ENCODE measurements around the gene RPAIN. TPM values are rescaled to one million over a fixed set of nuclear protein-coding genes. Genes with fewer than 3 reads are reported as not detected.

Gene RPAIN
- polyA plus RNA-seq, 3 donors = 18.9 to 31.9 (median 20.5) TPM

GRCh38 chr17:5439446-5439764 lies 19.4 kb downstream of the RPAIN start:
- H3K4me3 ChIP-seq (replicated peaks in 1 of 3; ENCODE audit: low read depth in 2 of 3, low read length in 3 of 3) = peak overlapping the region; percentile 23 to 94 (median 60)
- H3K4me2 ChIP-seq (replicated peaks; ENCODE audit: extremely low read depth, low read length, poor library complexity, severe bottlenecking) = peak overlapping the region; percentile 91
- peaks cover 41% of the 10 kb centered on the region for H3K79me2 ChIP-seq (ENCODE audit: insufficient read depth, low read length)
- H4K20me1 ChIP-seq (ENCODE audit: insufficient read depth, low read length) = peaks cover 8% of the 10 kb centered on the region
- H3K4me1 ChIP-seq (ENCODE audit: control insufficient read depth in 1 of 2, insufficient read depth in 2 of 2, low read length in 2 of 2) = peaks cover 18 to 22% of the 10 kb centered on the region in 2 donors
- peaks cover 39 to 47% of the 10 kb centered on the region in 2 donors for H3K36me3 Mint-ChIP-seq
- no peaks in the 10 kb centered on the region for H3K9me3 Mint-ChIP-seq
- peak overlapping the region; percentile 78 for H3K9ac ChIP-seq (ENCODE audit: insufficient read depth, low read length, poor library complexity, severe bottlenecking)
- peak overlapping the region; percentile 59 to 65 for H3K27ac ChIP-seq (ENCODE audit: low read depth in 1 of 2, low read length in 2 of 2)
- no peak for DNase-seq
- H3K4me1 Mint-ChIP-seq = peaks cover 27% of the 10 kb centered on the region
- WGBS (ENCODE audit: insufficient coverage) = no CpG with 5 or more reads among the region's 1 CpG
- intact Hi-C loops (cut with micrococcal nuclease) = loop anchor here (2.0 to 10.0 kb wide), 2 partner anchors 21 to 45 kb away; partner anchors contain the start of genes DERL2 (in 1 of the 2), MIS12 (in 1 of the 2) and NUP88 (in 1 of the 2)
- peaks cover 0 to 1% (median 0%) of the 10 kb centered on the region in 3 donors for H3K27me3 Mint-ChIP-seq (ENCODE audit: low read depth in 3 of 3)
- H3K4me3 Mint-ChIP-seq = peak overlapping the region; percentile 74 to 84
- H3K9me3 ChIP-seq (replicated peaks in 1 of 2; ENCODE audit: control insufficient read depth in 1 of 2, insufficient read depth in 1 of 2, low read length in 2 of 2) = no peaks in the 10 kb centered on the region
- H3K27ac Mint-ChIP-seq = peak overlapping the region; percentile 62 to 92 (median 85)
- peaks cover 27 to 66% of the 10 kb centered on the region in 2 donors for H3K36me3 ChIP-seq (replicated peaks in 1 of 2; ENCODE audit: control insufficient read depth in 1 of 2, insufficient read depth in 2 of 2, low read length in 2 of 2)
- H2AFZ ChIP-seq (ENCODE audit: insufficient read depth, low read depth, low read length, poor library complexity, severe bottlenecking) = peak overlapping the region; percentile 99
- peak; percentile 69 for TF ChIP-seq CTCF (IDR thresholded peaks at IDR 0.05)
- H3K27me3 ChIP-seq (ENCODE audit: control insufficient read depth in 2 of 2, insufficient read depth in 2 of 2, low read length in 2 of 2) = no peaks in the 10 kb centered on the region

GRCh38 chr17:5443728-5444127 lies 23.7 kb downstream of the RPAIN start:
- TF ChIP-seq CTCF (IDR thresholded peaks at IDR 0.05) = no peak
- Mint-ChIP-seq H3K36me3 (peaks cover 50 to 58% of the 10 kb centered on the region in 2 donors), H3K27ac (no peak overlapping the region), H3K27me3 (ENCODE audit: low read depth in 3 of 3) (peaks cover 0 to 1% (median 0%) of the 10 kb centered on the region in 3 donors), H3K4me3 (no peak overlapping the region), H3K4me1 (peaks cover 9% of the 10 kb centered on the region), H3K9me3 (no peaks in the 10 kb centered on the region)
- Histone ChIP-seq H3K9ac (ENCODE audit: insufficient read depth, low read length, poor library complexity, severe bottlenecking) (no peak overlapping the region), H3K4me1 (ENCODE audit: control insufficient read depth in 1 of 2, insufficient read depth in 2 of 2, low read length in 2 of 2) (peaks cover 6 to 9% of the 10 kb centered on the region in 2 donors), H3K27me3 (ENCODE audit: control insufficient read depth in 2 of 2, insufficient read depth in 2 of 2, low read length in 2 of 2) (no peaks in the 10 kb centered on the region), H3K9me3 (replicated peaks in 1 of 2; ENCODE audit: control insufficient read depth in 1 of 2, insufficient read depth in 1 of 2, low read length in 2 of 2) (no peaks in the 10 kb centered on the region), H2AFZ (ENCODE audit: insufficient read depth, low read depth, low read length, poor library complexity, severe bottlenecking) (no peak overlapping the region), H3K27ac (ENCODE audit: low read depth in 1 of 2, low read length in 2 of 2) (no peak overlapping the region), H3K4me3 (replicated peaks in 1 of 3; ENCODE audit: low read depth in 2 of 3, low read length in 3 of 3) (no peak overlapping the region), H3K4me2 (replicated peaks; ENCODE audit: extremely low read depth, low read length, poor library complexity, severe bottlenecking) (no peak overlapping the region), H3K36me3 (replicated peaks in 1 of 2; ENCODE audit: control insufficient read depth in 1 of 2, insufficient read depth in 2 of 2, low read length in 2 of 2) (peaks cover 50 to 76% of the 10 kb centered on the region in 2 donors), H4K20me1 (ENCODE audit: insufficient read depth, low read length) (no peaks in the 10 kb centered on the region), H3K79me2 (ENCODE audit: insufficient read depth, low read length) (peaks cover 2% of the 10 kb centered on the region)
- intact Hi-C loops (cut with micrococcal nuclease) = no loop called here
- 100% methylated on average over 2 of the region's 6 CpGs for WGBS (ENCODE audit: insufficient coverage)
- DNase-seq = no peak
